NCI-H1417 (cell line): ENCODE results near the gene CCNL2.
"Not testable (repeated sequence)": the region's sequence is repeated elsewhere in the genome, so short reads cannot be mapped to it uniquely, and the experiment has no call there.

Experiments
- DNase-seq, 3 experiments: peaks; one replicate each; lab custom pipeline; 2025; lab: John Stamatoyannopoulos, UW

The CCNL2 gene

DNA sequence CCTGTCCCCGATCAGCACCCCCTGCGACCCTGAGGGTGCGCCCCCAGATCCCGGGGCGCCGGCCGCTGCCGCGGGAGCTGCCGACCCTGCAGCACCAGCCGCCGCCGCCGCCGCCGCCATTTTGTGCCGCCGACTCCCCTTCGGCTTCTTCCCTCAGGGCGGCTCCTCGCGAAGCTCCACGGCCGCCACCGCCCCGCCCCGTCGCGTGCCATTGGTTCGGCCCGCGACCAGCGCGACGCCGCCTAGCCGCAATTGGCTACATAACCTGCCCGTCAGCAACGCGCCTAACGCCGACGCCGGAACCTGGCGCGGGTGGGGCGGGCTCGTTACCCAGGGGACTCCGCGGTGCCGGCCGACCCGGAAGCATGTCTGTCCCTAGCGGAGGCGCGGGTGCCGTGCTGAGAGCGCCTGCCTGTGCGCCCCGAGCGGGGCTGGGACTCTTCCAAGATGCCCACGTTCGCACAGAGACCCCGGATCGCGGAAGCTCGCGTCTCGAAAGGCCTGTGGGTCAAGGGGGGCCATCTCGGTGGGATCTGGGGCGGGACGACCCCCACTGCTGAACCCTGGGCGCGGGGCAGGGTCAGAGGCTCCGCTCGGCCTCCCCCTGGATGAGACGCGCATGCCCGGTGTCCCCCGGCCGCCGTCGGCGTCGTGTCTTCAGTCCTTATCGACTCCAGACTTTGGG, at the start of gene CCNL2:
Gene CCNL2 (minus strand): TSS at position 149 of the 685 bp plus-strand sequence. CDS start 29 bp downstream, at position 120.
- peak; percentile 98 to 99 (median 98) for DNase-seq

DNA sequence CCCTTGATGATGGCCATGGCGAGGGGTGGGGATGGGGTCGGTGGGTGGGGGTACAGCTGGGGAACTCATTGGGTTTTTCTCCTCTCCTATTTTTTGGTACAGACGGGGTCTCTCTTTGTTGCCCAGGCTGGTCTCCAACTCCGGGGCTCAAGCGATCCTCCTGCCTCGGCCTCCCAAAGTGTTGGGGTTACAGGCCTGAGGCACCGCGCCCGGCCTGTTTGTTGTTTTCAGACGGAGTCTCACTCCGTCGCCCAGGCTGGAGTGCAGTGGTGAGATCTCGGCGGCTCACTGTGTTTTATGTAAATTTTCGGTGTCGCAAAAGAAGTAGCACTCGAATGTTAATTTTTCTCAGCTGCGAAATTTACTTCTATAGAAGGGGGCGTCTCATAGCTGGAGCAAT, 47.5 kb upstream of the CCNL2 start:
- DNase-seq = not testable (repeated sequence)

DNA sequence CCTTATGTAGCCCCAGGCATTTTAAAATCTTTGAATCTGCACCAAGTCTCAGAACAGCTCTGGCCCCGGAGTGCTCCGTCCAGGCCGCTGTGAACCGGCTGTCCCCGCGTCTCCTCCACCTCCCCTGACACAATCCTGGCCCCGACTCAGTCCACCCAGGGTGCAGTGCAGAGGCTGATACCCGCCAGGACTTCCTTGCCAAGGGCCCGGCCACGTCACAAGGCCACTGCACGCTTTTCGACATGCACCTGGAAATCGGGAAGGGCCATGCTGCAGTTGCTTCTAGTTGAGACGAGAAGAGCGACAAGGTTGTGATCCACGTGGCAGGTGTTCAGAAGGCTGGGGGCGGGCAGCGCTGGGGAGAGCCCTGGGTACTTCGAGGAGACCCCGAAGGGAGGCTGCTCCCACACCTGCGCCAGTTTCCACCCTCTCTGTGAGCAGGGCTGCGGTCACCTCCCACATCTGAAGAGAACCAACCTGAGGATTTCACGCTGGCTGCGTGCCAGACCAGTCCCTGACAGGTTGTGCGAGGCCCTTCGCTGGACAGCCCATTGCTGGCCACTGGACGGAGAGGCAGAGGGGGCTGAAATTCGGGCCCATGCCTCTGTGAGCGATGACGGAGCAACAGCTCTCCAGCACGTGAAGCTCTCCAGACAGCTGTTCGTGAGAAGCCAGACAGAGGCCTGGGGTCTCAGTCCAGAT, 43.1 kb upstream of the CCNL2 start:
- DNase-seq = no peak

DNA sequence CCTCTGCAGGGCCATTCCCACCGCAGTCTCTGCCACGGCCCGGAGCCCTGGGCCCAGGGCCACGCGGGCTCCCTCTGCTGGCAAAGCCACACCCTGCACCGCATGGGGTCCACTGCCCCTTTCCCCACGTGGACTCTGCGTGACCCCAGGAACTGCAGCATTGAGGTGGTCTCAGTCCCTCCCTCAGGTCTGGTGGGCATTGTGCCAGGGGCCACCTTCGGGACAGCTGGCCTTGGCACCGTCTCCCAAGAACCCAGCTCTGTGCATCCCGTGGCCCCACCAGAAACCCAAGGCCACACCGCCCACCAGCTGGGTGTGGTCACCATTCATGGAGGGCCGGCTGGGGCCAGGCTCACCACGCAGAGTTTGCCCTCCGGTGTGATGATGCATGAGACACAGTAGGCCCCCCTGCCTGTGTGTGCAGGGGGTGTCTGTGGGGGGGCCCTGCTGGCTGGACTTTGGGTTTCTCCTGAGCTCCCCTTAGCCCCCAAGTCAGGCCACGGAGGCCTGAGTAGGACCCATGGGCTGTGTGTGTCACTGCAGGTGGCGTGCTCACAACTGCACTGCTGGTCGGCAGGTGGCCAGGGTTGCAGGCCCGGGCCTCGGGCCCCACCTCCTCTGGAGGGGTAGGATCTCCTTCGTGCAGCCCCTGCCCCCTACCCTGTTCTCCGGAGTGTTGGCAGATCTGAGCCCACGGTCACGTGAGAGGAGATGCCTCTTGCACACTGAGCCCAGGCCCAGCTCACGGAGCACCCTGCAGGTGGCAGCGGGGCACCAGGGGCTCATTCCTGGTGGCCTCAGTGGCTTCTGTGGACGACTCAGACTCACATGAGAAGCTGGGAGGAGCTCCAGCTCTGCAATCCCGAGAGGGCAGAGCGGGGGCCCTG, 42.1 kb upstream of the CCNL2 start:
- peak in 1 of 3 experiments; percentile 43 for DNase-seq

DNA sequence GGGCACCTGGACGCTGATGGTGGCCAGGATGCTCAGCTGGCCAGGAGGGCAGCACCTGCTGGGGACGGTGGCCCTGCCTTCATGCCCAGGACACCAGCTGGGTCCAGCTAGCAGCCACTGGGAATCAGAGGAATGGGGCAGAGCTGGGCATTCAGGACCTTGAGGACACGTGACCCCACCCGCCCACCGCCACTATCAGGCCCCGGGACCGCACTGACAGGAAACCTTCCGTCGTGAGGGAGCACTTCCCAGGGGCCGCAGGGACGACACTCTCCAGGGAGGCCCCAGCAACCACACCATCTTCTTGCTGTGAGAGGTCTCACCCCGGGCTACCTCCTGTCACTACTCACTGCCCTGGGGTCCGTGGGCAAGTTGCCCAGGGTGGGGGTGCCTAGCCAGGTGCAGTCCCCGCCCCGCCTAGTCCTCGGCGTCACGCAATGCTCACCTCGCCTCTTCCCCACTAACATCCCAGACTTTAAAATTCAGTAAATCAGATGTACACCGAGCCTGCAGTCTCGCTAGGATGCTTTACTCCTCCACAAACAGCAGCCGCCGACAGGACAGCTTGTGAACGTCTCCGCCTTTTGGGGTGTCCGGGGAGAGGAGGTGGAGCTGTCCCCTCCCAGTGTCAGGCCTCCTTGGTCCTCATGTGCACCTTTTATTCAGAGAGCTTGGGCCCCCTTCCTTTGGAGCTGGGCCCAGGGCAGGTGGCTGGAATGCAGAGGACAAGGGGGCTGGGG, 41.3 kb upstream of the CCNL2 start:
- no peak for DNase-seq

DNA sequence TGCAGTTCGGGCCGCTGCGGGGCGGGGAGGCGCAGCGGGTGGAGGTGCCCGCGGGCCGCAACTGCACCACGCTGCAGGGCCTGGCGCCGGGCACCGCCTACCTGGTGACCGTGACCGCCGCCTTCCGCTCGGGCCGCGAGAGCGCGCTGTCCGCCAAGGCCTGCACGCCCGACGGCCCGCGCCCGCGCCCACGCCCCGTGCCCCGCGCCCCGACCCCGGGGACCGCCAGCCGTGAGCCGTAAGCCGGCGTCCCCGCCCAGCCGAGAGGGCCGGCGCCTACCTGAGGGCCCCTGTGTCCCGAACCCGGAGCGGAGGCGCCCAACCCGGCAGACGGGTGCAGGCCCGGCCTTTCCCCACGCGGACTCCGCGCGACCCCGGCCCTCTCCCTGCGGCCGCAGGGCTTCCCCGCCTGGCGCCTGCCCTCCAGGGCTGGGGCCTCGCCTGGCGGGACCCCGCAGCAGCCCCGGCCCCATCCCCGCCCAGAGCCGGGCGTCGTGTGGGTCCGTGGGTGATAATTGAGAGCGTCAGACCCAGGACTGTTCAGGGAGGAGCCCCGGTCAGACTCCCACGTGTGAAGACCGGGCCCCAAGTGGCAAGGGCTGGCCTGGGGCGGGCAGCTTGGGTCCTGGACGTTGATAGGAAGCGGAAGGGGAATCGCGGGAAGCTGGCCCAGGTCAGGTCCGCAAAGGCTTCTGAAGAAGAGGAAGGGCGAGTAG, 40.6 kb upstream of the CCNL2 start:
- no peak for DNase-seq

DNA sequence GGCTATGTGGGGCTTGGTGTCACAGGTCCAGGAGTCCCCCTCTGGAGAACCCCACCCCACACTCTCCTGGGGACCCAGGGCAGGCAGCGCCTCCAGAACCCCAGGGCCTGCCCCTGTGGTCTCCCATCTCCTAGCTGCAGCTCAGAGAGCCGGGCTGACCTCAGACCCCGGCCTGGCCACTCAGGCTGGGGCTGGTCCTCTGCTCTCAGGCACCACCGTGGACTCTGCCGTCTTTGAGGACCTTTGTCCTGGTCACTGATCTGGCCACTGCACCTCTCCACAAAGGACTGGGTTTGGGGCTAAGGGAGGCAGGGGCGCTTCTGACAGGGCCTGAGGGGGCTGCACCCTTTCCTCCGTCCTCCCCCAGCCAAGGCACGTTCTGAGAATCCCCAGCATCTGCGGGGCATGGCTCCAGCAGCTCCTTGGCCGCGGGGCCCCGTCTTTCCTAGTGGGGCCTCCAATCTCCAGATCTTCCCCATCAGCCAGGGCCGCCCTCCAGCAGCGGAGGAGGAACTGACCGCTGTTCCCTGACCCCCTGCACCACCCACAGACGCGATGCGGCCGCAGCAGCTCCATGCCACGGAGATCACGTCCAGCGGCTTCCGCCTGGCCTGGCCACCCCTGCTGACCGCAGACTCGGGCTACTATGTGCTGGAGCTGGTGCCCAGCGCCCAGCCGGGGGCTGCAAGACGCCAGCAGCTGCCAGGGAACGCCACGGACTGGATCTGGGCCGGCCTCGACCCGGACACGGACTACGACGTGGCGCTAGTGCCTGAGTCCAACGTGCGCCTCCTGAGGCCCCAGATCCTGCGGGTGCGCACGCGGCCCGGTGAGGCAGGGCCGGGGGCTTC, 39.6 kb upstream of the CCNL2 start:
- no peak for DNase-seq

DNA sequence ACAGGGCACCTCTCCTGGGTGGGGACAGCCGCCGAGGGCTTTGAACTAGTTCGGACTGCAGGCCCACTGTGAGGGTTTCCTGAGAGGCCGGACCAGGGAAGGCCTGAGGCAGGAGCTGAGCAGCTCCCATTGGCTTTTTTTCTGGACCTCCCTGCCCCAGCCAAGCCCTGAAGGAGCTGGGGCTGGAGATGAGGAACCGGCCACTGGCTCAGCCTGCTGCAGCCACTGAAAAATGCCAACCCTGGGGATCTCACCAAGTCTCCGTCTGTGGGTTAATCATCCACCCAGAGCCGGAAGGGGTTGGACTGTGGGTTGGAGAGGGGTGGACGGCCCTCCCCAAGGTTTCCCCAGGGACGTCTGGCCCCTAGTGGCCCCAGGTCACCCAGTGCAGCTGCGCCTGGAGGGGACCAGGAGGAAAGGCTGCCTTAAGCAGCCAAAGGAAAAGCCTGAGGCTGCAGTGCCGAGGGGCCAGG, 38.8 kb upstream of the CCNL2 start:
- no peak for DNase-seq

DNA sequence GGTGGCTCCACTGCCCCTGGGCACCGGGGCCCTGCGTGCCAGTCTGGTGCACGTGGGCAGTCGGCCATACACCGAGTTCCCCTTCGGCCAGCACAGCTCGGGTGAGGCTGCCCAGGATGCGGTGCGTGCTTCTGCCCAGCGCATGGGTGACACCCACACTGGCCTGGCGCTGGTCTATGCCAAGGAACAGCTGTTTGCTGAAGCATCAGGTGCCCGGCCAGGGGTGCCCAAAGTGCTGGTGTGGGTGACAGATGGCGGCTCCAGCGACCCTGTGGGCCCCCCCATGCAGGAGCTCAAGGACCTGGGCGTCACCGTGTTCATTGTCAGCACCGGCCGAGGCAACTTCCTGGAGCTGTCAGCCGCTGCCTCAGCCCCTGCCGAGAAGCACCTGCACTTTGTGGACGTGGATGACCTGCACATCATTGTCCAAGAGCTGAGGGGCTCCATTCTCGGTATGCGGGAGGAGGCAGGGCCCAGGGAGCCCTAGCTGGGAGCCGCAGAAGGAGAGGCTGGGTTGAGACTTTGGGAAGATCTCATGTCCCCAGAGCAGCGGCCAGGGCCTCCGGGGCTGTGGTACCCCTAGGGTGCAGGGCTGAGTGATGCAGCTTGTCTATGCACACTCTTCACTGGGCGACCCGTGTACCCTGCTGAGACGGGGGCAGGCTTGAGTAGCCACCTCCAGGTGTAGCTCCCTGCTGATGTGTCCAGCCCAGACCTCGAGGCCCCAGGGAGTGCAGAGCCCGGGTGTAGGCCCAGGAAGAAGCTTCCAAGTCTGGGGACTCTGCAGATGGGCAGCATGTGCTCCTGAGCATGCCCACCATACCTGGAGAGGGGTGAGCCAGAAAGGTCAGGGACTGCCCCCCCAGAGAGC, 38.1 kb upstream of the CCNL2 start:
- DNase-seq = peak in 2 of 3 experiments; percentile 39 to 70

DNA sequence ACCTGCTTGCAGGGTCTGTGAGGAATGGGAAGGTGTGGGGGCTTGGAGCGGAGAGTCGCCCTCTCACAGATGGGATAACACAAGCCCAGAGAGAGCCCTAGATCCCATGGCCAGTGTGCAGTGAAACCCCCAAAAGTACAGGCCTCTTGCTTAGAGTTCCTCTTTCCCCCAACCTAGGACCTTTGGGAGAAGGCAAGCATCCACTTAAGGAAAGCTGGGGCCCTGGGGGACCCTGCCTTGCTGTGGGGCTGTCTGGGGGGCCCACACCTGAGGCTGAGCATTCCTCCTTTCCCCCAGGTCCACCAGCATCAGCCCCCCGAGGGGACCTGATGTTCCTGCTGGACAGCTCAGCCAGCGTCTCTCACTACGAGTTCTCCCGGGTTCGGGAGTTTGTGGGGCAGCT, 37.5 kb upstream of the CCNL2 start:
- DNase-seq = no peak

DNA sequence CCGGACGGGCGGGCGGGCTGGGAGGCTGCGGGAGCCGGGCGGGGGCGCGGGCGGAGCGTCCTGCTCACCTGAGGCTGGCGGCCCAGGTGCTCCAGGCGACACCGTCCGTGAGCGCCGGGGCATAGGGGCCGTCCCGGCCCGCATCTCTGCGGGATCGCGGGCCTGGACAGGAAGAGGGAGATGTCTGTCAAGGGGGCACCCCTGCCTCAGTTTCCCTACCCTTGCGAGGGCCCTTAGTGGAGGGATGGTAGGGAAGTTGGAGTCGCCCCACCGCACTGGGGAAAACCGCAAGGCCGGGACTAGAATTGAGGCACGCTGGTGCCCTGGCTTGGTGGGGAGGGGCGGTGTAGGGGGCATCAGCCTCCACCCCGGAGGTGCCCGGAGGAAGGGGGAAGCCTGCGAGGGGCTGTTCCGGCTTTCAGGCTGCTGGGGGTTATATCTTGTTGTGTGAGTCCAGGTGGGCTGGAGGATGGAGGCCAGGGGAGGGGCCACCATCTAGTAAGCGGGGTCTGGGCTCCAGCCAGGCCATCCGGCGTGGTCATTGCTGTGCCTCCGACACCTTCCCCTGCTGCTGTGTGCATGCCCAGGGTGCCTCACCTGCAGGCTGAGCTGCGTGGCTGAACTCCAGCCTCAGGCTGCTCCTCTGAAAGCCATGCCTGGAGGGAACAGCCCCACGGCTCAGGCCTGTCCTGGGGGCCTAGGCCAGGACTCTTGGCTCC, 36.9 kb upstream of the CCNL2 start:
- peak in 1 of 3 experiments; percentile 21 for DNase-seq

DNA sequence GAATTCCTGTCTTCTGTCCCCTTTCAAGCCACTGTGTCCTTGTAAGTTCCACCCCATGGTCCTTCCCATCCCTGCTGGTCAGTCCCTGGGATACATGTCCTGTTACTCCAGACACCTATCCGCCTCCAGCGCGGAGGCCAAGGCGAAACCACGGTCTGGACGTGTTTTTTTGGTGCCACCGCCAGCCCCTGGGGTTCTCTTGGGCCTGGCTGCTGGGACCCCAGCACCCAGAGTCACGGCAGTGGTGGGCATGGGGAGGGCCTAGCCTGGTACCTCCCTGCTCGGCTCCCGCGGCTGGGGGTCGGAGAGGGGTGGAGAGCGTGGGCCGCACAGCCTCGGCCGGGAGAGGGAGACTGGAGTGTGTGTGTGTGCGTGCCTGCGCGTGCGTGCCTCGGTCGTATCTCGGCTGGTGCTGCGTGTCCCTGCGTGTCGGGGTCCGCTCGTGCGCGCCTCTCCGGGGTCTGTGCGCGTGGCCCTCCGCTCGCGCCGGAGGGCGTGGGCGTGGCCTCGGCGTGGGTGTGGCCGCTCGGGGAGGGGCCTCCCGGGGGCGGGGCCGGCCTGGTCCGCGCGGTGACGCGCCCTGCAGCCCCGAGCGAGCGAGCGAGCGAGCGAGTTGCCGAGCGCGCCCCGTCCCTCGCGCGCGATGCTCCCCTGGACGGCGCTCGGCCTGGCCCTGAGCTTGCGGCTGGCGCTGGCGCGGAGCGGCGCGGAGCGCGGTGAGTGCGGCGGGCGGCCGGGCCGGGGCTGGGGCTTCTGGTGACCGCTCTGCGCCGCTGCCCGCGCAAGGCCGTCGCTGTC, 36.2 kb upstream of the CCNL2 start, which contains the start of gene VWA1:
Gene VWA1 (plus strand): TSS at position 585 of the 798 bp plus-strand sequence. CDS start 59 bp downstream, at position 644.
- DNase-seq = peak in 2 of 3 experiments; percentile 54 to 65

DNA sequence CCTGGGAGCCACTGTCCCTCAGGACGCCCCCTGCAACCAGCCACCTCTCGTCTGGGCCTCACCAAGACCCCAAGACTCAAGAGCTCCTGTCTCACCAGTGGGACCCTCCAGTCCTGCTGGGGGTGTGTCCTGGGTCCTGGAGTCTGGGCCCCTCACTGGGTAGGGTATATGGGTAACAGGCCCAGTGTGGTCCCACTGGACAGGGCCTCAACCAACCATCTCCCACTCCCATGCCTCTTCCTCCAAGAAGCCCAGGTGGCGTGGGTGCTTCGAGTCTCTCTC, 35.6 kb upstream of the CCNL2 start:
- DNase-seq = no peak

DNA sequence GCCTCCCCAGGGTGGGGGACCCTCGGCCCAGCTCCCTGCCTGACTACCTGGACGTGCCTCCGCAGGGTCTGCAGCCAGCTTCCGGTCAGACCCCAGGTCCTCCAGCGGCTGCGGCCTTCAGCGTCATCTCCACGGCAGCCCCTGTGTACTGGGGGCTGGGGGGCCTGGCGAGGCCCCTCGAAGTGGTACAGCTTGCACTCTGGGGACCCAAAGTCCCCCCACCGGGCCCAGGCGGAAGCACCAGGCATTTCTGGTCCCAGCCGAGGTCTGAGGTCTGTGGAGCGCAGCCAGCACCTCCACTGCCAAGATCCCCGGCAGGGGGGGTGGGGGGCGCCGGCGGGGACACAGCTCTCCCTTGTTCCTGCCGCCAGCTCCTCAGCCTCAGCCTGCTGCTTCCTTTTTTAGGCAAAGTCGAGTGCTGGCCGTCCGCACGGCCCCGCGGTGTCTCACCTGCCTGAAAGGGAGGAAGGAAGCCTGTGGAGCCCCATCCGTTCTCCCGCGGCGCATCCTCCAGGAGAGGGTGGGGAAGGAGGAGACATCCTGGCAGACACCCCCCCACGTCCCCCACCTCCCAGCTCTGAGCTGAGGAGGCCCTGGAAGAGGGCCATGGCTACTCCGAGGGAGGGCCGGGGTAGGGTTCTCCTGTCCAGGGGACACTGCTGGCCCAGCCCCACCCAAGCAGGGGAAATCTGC, 35.1 kb upstream of the CCNL2 start:
- peak in 1 of 3 experiments; percentile 27 for DNase-seq

DNA sequence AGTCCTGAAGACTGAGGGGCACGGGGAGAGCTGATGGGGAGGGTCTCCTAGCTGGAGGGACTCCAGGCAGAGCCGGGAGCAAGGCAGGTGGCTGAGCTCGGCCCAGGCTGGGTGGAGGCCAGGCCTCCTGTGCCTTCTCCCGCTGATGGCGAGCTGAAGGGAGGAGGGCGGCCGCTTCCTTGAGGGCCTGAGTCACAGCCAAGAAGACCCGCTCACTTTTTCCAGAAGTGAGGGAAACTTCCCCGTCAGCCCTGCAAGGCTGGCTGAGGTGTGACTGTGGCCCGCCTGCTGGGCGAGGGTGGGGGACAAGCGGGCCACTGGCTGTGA, 34.6 kb upstream of the CCNL2 start:
- peak in 1 of 3 experiments; percentile 12 for DNase-seq

DNA sequence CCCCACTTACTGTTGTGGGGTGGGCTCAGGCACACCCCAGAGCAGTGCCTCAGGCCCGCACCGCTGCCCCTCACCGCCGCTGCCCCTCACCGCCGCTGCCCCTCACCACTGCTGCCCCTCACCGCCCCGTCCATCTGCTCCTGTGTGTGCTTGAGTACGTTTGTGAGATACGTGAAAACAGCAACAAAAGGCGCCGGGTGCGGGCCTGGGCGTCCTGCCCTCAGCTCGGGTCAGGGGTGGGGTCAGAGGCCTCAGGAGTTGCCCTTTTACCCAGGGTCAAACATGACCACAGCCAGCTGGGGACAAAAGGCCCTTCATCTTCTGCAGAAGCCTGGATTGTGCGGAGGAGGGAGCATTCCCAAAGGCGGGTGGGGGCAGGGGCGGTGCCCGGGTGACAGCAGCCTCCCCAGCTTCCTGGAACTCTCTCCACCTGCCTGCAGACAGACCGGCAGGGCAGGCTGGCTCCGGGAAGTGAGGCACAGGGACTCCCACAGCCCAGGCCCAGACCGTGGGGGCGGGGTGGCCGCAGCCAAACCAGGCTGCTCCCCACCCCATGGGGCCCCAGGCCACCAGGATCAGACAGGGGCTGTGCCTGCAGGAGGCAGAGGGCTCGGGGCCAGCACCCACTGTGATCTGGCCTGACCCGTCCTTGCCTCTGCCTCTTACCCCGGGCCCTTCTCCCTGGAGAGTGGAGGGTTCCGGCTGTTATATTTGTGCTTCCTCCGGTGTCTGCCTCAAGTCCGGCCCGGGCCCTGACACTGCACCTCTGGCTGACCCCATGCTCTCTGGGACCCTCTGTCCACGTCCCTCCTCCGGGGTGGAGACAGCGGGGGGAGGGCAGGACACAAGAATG, 34.0 kb upstream of the CCNL2 start:
- DNase-seq = peak in 2 of 3 experiments; percentile 76 to 79
